Measurements from ENCODE around the gene ICOS.

The ICOS gene

GRCh38 chr2:203936535-203936934 lies at the start of gene ICOS:
TSS of gene ICOS (plus strand) at chr2:203936763. CDS start at chr2:203936815, 52 bp downstream.
- no peak for DNase-seq

GRCh38 chr2:203887677-203888076 lies 48.9 kb upstream of the ICOS start:
- no peak for DNase-seq

GRCh38 chr2:203889542-203889941 lies 47.0 kb upstream of the ICOS start:
- DNase-seq = no peak

- no peak for DNase-seq
Observed at GRCh38 chr2:203889944-203890343, 46.6 kb upstream of the ICOS start.

- no peak for DNase-seq
Observed at GRCh38 chr2:203890733-203891132, 45.8 kb upstream of the ICOS start.

GRCh38 chr2:203891474-203891873 lies 45.1 kb upstream of the ICOS start:
- DNase-seq = peak; percentile 4 to 25

GRCh38 chr2:203892207-203892606 lies 44.4 kb upstream of the ICOS start:
- DNase-seq = no peak

GRCh38 chr2:203893401-203893800 lies 43.2 kb upstream of the ICOS start:
- DNase-seq = no peak

- no peak for DNase-seq
Observed at GRCh38 chr2:203893840-203894239, 42.7 kb upstream of the ICOS start.

GRCh38 chr2:203894262-203894661 lies 42.3 kb upstream of the ICOS start:
- no peak for DNase-seq

- no peak for DNase-seq
Observed at GRCh38 chr2:203897544-203897943, 39.0 kb upstream of the ICOS start.

GRCh38 chr2:203898657-203899056 lies 37.9 kb upstream of the ICOS start:
- DNase-seq = no peak

GRCh38 chr2:203900253-203900652 lies 36.3 kb upstream of the ICOS start:
- no peak for DNase-seq

- DNase-seq = no peak
Observed at GRCh38 chr2:203904022-203904421, 32.5 kb upstream of the ICOS start.

- DNase-seq = no peak
Observed at GRCh38 chr2:203905656-203906055, 30.9 kb upstream of the ICOS start.

GRCh38 chr2:203908066-203908796 lies 28.3 kb upstream of the ICOS start:
- no peak for DNase-seq

GRCh38 chr2:203908797-203909185 lies 27.8 kb upstream of the ICOS start:
- no peak for DNase-seq

GRCh38 chr2:203909261-203909967 lies 27.1 kb upstream of the ICOS start:
- no peak for DNase-seq

GRCh38 chr2:203909974-203910373 lies 26.6 kb upstream of the ICOS start:
- DNase-seq = no peak

GRCh38 chr2:203913947-203914346 lies 22.6 kb upstream of the ICOS start:
- no peak for DNase-seq

GRCh38 chr2:203914546-203915182 lies 21.9 kb upstream of the ICOS start:
- no peak for DNase-seq

- DNase-seq = no peak
Observed at GRCh38 chr2:203915256-203915655, 21.3 kb upstream of the ICOS start.

GRCh38 chr2:203916756-203917155 lies 19.8 kb upstream of the ICOS start:
- no peak for DNase-seq

- DNase-seq = no peak
Observed at GRCh38 chr2:203918264-203918663, 18.3 kb upstream of the ICOS start.

All from AML-193 (cell line).